Esophagus muscularis mucosa (tissue), 3 donors: ENCODE results near the gene MAGEB3.

Experiments used
- POLR2AphosphoS5 ChIP-seq, 2 donors: sonication (generic); formaldehyde crosslinking; IDR thresholded peaks; one replicate each; pipeline ENCODE4 v1.6.1; 2017; ENCODE audit warnings: antibody characterized with exemption in 2 of 2
- TF ChIP-seq, protein P1 (sequence below), 3 experiments: fragments of 200-600 bp in 2 of 3; fragments of 450-650 bp in 1 of 3; sonication (generic) in 2 of 3; IDR thresholded peaks; one replicate each; pipeline ENCODE4 v1.5.1; 2017 to 2019; ENCODE audit warnings: antibody characterized with exemption in 3 of 3, mild to moderate bottlenecking in 2 of 3, moderate library complexity in 1 of 3

DNA sequence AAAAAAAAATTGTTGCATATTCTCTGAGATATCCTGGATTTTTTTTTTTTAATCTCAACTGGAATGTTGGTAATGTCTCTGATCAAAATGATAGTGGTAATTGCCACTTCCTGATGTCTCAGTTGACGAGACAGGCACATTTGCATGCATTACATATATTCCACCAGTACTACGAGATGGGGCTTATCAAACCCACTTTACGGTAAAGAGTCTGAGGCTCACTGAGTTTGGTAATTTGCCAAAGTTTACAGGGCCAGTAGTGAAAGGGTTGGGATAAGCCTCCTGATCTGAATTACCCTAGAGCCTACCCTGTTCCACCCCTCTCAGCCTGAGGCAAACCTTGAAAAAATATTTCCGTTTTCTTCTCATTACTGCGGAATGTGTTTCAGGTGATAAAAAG, 9.8 kb upstream of the MAGEB3 start:
- no peak for TF ChIP-seq POLR2AphosphoS5 (IDR thresholded peaks at IDR 0.05)
- TF ChIP-seq, protein P1, sequence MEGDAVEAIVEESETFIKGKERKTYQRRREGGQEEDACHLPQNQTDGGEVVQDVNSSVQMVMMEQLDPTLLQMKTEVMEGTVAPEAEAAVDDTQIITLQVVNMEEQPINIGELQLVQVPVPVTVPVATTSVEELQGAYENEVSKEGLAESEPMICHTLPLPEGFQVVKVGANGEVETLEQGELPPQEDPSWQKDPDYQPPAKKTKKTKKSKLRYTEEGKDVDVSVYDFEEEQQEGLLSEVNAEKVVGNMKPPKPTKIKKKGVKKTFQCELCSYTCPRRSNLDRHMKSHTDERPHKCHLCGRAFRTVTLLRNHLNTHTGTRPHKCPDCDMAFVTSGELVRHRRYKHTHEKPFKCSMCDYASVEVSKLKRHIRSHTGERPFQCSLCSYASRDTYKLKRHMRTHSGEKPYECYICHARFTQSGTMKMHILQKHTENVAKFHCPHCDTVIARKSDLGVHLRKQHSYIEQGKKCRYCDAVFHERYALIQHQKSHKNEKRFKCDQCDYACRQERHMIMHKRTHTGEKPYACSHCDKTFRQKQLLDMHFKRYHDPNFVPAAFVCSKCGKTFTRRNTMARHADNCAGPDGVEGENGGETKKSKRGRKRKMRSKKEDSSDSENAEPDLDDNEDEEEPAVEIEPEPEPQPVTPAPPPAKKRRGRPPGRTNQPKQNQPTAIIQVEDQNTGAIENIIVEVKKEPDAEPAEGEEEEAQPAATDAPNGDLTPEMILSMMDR (IDR thresholded peaks at IDR 0.05): no peak
